Measurements from ENCODE around the gene CHAF1A. TPM values are rescaled to one million over a fixed set of nuclear protein-coding genes. Genes with fewer than 3 reads are reported as not detected.

Gene CHAF1A
- polyA plus RNA-seq, 1 donor from 2014 or later: 9.4 TPM

- Histone ChIP-seq H3K9me2 (ENCODE audit: insufficient read depth, low read length) (no peaks in the 10 kb centered on the region), H3K4me2 (ENCODE audit: low read length) (peak overlapping the region; percentile 70), H3K9me3 (ENCODE audit: low read length) (no peaks in the 10 kb centered on the region), H3K27me3 (ENCODE audit: insufficient read depth, low read depth, low read length) (no peaks in the 10 kb centered on the region), H3F3A (ENCODE audit: insufficient read depth, low read length, poor library complexity, severe bottlenecking) (no peaks in the 10 kb centered on the region), H3K36me3 (ENCODE audit: insufficient read depth, low read length) (no peaks in the 10 kb centered on the region), H2AFZ (ENCODE audit: low read depth, low read length) (no peak overlapping the region), H3K27ac (ENCODE audit: low read length) (peak overlapping the region; percentile 88), H3K79me2 (replicated peaks; ENCODE audit: insufficient read depth, low read length) (peaks cover 17% of the 10 kb centered on the region), H3K9ac (ENCODE audit: low read length) (peak overlapping the region; percentile 65), H3K4me3 (ENCODE audit: low read length) (peak overlapping the region; percentile 54), H4K20me1 (ENCODE audit: insufficient read depth) (no peaks in the 10 kb centered on the region)
- no peak for TF ChIP-seq RAD21 (conservative IDR thresholded peaks at IDR 0.05)
- TF ChIP-seq SMC3 (conservative IDR thresholded peaks at IDR 0.05; ENCODE audit: poor library complexity): no peak
- TF ChIP-seq MXI1 (conservative IDR thresholded peaks at IDR 0.05; ENCODE audit: poor library complexity, severe bottlenecking): no peak
- TF ChIP-seq, protein P1, sequence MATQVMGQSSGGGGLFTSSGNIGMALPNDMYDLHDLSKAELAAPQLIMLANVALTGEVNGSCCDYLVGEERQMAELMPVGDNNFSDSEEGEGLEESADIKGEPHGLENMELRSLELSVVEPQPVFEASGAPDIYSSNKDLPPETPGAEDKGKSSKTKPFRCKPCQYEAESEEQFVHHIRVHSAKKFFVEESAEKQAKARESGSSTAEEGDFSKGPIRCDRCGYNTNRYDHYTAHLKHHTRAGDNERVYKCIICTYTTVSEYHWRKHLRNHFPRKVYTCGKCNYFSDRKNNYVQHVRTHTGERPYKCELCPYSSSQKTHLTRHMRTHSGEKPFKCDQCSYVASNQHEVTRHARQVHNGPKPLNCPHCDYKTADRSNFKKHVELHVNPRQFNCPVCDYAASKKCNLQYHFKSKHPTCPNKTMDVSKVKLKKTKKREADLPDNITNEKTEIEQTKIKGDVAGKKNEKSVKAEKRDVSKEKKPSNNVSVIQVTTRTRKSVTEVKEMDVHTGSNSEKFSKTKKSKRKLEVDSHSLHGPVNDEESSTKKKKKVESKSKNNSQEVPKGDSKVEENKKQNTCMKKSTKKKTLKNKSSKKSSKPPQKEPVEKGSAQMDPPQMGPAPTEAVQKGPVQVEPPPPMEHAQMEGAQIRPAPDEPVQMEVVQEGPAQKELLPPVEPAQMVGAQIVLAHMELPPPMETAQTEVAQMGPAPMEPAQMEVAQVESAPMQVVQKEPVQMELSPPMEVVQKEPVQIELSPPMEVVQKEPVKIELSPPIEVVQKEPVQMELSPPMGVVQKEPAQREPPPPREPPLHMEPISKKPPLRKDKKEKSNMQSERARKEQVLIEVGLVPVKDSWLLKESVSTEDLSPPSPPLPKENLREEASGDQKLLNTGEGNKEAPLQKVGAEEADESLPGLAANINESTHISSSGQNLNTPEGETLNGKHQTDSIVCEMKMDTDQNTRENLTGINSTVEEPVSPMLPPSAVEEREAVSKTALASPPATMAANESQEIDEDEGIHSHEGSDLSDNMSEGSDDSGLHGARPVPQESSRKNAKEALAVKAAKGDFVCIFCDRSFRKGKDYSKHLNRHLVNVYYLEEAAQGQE (IDR thresholded peaks at IDR 0.05; ENCODE audit: borderline replicate concordance): no peak
- no peak for TF ChIP-seq EZH2 (IDR thresholded peaks at IDR 0.05; ENCODE audit: borderline replicate concordance, insufficient read depth, low read length, poor library complexity, severe bottlenecking)
- no peak for TF ChIP-seq TAF1 (IDR thresholded peaks at IDR 0.05; ENCODE audit: low read depth)
- TF ChIP-seq, protein P2, sequence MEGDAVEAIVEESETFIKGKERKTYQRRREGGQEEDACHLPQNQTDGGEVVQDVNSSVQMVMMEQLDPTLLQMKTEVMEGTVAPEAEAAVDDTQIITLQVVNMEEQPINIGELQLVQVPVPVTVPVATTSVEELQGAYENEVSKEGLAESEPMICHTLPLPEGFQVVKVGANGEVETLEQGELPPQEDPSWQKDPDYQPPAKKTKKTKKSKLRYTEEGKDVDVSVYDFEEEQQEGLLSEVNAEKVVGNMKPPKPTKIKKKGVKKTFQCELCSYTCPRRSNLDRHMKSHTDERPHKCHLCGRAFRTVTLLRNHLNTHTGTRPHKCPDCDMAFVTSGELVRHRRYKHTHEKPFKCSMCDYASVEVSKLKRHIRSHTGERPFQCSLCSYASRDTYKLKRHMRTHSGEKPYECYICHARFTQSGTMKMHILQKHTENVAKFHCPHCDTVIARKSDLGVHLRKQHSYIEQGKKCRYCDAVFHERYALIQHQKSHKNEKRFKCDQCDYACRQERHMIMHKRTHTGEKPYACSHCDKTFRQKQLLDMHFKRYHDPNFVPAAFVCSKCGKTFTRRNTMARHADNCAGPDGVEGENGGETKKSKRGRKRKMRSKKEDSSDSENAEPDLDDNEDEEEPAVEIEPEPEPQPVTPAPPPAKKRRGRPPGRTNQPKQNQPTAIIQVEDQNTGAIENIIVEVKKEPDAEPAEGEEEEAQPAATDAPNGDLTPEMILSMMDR (IDR thresholded peaks at IDR 0.05; ENCODE audit: poor library complexity, severe bottlenecking): no peak
- no peak for TF ChIP-seq EP300 (conservative IDR thresholded peaks at IDR 0.05; ENCODE audit: poor library complexity, severe bottlenecking)
- TF ChIP-seq POLR2AphosphoS5 (IDR thresholded peaks at IDR 0.05): no peak
These were observed 12.3 kb upstream of the CHAF1A start for GRCh38 chr19:4390017-4390566.

DNA sequence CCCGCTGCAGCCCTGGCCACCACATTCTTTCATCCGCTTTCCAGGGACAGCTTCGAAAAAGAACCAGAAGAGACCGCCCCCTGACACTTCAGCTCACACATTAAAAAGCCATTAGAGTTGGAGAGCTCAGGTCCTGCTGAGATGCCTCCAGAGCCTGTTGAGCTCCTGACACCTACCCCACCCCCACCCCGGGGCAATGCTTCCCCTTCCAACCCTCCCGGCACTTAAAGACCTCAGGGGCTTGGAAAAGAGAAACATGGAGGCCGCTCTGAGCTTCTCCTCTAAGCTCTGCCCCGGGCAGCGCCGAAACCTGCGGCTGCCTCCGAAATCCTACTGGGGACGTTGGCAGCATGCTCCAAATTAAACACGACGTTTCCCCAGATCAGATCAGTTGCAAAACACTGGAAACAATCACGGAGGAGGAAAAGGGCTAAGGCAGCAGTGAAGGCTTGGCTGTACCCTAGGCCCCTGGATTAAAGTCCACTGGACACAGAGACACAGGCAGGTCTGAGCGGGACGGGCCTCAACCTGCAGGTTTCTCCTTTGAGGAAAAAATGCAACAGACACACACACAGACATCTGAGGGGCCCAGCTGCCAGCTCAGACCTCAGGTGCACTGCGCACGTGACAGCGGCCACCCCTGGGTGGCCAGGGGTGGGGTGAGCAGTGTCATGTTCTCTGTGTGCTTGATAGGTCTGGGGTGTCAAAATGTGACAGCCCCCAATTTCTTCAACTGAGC lies 11.7 kb upstream of the CHAF1A start:
- Histone ChIP-seq H3K36me3 (ENCODE audit: insufficient read depth, low read length) (no peaks in the 10 kb centered on the region), H3F3A (ENCODE audit: insufficient read depth, low read length, poor library complexity, severe bottlenecking) (no peaks in the 10 kb centered on the region), H3K9ac (ENCODE audit: low read length) (peak overlapping the region; percentile 65), H3K4me3 (ENCODE audit: low read length) (peak overlapping the region; percentile 54), H3K4me2 (ENCODE audit: low read length) (peak overlapping the region; percentile 70), H2AFZ (ENCODE audit: low read depth, low read length) (no peak overlapping the region), H3K9me2 (ENCODE audit: insufficient read depth, low read length) (no peaks in the 10 kb centered on the region), H3K79me2 (replicated peaks; ENCODE audit: insufficient read depth, low read length) (peaks cover 17% of the 10 kb centered on the region), H4K20me1 (ENCODE audit: insufficient read depth) (no peaks in the 10 kb centered on the region), H3K27ac (ENCODE audit: low read length) (peak overlapping the region; percentile 88), H3K27me3 (ENCODE audit: insufficient read depth, low read depth, low read length) (no peaks in the 10 kb centered on the region), H3K9me3 (ENCODE audit: low read length) (no peaks in the 10 kb centered on the region)
- no peak for TF ChIP-seq RAD21 (conservative IDR thresholded peaks at IDR 0.05)
- TF ChIP-seq, protein P1 (IDR thresholded peaks at IDR 0.05; ENCODE audit: borderline replicate concordance): peak; percentile 46
- TF ChIP-seq TAF1 (IDR thresholded peaks at IDR 0.05; ENCODE audit: low read depth): no peak
- peak; percentile 56 for TF ChIP-seq POLR2AphosphoS5 (IDR thresholded peaks at IDR 0.05)
- no peak for TF ChIP-seq MXI1 (conservative IDR thresholded peaks at IDR 0.05; ENCODE audit: poor library complexity, severe bottlenecking)
- no peak for TF ChIP-seq EZH2 (IDR thresholded peaks at IDR 0.05; ENCODE audit: borderline replicate concordance, insufficient read depth, low read length, poor library complexity, severe bottlenecking)
- peak; percentile 30 for TF ChIP-seq EP300 (conservative IDR thresholded peaks at IDR 0.05; ENCODE audit: poor library complexity, severe bottlenecking)
- TF ChIP-seq, protein P2 (IDR thresholded peaks at IDR 0.05; ENCODE audit: poor library complexity, severe bottlenecking): no peak
- TF ChIP-seq SMC3 (conservative IDR thresholded peaks at IDR 0.05; ENCODE audit: poor library complexity): peak; percentile 8
